NCI-H2107 treated with DMSO at 0.1 percent for 48 hours (cell line): ENCODE data around the gene SRD5A2.
"Not testable (repeated sequence)": the region's sequence is repeated elsewhere in the genome, so short reads cannot be mapped to it uniquely, and the experiment has no call there.

Experiments
- DNase-seq: peaks from one replicate; lab custom pipeline; 2025; ENCODE audit not compliant: unreplicated experiment; lab: John Stamatoyannopoulos, UW

Gene SRD5A2

GRCh38 chr2:31534636-31535035, 46.1 kb downstream of the SRD5A2 start:
- no peak for DNase-seq

GRCh38 chr2:31533036-31533435, 47.7 kb downstream of the SRD5A2 start:
- no peak for DNase-seq

- no peak for DNase-seq
These were observed 49.6 kb downstream of the SRD5A2 start for GRCh38 chr2:31531101-31531500.

DNA sequence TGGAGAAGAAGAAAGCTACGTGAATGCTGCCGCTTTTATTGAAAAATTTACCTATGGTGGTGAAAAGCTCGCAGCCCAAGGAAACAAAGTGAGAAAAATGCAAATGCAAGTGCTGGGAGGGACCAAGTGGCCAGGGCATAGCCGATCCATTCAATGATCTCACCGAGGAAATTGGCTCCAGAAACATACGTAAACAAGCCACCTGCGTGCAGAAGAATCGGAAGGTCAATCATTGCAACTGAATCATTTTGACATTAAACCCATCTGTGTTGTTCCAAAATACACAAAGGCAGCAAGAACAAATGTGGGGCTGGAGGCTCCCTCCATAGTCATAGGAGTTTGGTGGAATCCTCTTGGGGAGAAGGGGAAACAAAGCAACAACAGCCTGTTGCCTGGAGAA, 51.5 kb downstream of the SRD5A2 start:
- no peak for DNase-seq

DNA sequence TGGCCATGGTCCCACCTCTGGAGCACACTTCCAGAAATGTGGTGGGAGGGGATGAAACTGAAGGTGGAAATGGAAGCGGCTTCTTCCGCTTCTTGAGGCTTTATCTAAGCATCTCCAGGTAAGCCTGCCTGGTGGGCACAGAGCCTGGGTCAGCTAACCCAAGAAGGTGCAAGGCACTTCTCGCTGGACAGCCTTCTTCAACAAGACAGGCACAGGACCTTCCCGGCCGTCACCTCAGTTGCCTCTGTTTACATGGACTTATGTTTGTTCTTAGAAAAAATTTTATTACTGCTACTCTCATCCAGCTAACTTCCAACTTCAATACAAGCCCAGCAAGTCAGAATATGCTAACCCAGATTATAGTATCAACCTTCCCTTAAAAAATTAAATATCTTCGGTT, 51.9 kb downstream of the SRD5A2 start:
- DNase-seq: no peak

DNA sequence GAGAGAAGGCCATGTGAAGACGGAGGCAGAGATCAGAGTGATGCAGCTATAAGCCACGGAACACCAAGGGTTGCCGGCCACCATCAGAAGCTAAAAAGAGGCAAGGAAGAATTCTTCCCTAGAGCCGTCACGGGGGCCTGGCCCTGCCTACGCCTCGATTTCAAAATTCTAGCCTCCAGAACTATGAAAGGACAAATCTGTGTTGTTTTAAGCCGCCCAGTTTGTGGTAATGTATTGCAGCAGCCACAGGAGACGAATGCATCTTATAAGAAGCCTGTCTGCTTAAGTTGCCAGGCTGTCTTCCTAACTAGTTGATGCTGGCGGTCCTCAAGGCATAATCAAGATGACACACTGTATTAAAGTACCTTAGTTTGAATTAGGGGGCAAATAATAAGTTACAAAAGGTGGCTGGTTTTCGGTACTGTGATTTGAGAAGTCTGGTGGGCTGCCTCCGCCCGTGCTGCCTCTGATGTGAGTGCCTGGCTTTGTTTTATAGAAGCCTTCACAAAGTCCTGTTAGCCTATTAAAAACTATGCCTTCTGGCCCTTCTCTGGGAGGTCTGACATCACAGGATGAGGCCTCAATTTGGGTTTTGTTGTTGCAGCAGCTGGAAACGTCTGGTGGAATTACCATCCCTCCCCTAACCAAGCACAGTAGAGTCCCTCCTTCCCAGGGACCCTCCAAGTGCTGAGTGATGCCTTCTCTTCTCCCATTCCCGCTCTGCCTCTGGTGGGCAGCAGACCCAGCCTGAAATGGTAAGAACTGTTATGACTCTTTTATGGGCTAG, 53.6 kb downstream of the SRD5A2 start:
- no peak for DNase-seq

DNA sequence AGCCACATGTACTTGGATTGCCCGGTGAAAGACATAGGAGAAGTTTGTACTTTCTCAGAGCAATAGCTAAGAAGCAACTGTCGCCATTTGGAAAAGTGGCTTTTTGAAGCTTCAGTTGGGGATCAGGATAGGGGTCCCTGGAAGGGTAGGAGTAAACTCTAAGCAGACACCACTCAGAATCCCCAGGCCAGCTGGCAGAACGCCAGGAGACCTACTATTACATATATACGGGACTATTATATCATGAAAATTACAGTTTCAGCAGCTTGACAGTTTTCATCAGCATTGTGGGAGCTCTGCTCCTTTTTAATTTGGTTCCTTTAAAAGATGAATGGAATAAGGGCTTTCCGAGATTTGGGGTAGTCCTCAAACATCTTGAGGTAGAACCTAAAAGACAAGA, 54.9 kb downstream of the SRD5A2 start:
- no peak for DNase-seq

- no peak for DNase-seq
These were observed 56.1 kb downstream of the SRD5A2 start for GRCh38 chr2:31524592-31524991.

GRCh38 chr2:31523871-31524492, 56.8 kb downstream of the SRD5A2 start:
- DNase-seq: peak; percentile 2

DNA sequence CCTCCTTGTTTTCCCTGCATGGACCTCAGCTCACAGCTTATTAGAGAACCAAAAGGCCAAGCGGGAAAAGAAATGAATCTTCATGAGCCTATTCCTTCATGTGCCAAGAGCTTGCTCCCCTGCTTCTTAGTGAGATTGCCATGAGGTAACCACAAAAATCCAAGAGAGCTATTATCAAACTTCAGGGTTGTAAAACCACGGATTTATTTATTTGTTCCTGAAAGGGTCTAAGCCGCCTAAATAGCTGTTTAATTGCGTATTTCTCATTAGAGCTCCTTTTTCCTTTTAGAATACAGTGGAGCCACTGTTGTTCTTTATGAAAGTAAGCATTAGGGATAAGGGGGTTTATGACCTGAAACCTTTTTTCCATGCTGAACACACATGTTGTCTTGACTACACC, 58.0 kb downstream of the SRD5A2 start:
- no peak for DNase-seq

- DNase-seq: no peak
These were observed 63.1 kb downstream of the SRD5A2 start for GRCh38 chr2:31517442-31518203.

GRCh38 chr2:31515586-31515985, 65.2 kb downstream of the SRD5A2 start:
- no peak for DNase-seq

DNA sequence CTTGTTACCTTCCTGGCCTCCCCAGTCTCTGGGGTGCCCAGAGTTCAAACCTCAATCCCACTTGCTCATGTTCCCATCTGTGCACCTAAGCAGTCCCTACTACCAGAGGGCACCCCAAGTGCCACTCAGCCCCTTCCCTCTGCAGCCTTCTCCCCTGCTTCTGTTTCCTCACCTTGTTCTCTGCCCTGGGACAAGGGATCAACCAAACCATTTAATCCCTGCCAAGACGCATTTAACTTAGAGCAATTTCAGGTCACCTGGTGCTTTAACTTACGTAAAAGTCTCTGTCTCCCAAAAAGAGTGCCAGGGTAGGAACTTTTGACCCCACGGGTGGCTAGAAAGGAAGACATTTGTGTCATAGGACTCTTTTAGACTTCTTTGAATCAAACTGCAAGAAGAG, 67.2 kb downstream of the SRD5A2 start:
- no peak for DNase-seq

- no peak for DNase-seq
These were observed 69.4 kb downstream of the SRD5A2 start for GRCh38 chr2:31511376-31511775.

GRCh38 chr2:31505111-31505510, 75.6 kb downstream of the SRD5A2 start:
- no peak for DNase-seq

DNA sequence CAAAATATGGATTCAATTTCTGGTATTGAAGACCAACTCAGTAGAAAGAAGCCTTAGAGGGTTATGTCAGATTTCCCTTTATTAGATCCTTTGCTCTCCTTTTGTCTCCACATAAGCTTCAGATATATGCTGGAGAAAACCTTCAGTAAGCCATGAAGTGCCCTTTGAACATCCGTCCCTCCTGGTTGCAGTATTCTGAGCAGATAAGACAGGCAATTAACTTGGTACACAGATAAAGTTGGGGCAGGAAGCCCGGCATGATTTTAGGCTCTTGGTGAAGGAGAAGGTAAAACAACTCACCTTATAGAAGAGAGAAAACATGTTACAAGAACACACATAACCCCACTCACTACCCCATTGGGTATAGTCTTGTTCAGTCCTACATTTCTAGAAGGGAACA, 76.4 kb downstream of the SRD5A2 start:
- no peak for DNase-seq

DNA sequence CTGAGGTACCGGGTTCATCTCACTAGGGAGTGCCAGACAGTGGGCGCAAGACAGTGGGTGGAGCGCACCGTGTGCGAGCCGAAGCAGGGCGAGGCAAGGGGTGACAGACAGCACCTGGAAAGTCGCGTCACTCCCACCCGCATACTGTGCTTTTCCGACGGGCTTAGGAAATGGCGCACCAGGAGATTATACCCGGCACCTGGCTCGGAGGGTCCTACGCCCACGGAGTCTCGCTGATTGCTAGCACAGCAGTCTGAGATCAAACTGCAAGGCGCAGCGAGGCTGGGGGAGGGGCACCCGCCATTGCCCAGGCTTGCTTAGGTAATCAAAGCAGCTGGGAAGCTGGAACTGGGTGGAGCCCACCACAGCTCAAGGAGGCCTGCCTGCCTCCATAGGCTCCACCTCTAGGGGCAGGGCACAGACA, 84.3 kb downstream of the SRD5A2 start:
- DNase-seq: not testable (repeated sequence)

DNA sequence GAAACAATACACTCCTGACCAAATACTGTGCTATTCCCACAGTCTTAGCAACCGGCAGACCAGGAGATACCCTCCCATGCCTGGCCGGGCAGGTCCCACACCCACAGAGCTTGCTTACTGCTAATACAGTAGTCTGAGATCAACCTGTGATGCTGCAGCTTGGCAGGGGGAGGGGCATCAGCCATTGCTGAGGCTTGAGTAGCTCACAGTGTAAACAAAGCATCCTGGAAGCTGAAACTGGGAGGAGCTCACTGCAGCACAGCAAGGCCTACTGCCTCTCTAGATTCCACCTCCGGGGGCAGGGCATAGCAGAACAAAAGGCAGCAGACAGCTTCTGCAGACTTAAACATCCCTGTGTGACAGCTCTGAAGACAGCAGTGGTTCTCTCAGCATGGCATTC, 91.4 kb downstream of the SRD5A2 start:
- DNase-seq: not testable (repeated sequence)

DNA sequence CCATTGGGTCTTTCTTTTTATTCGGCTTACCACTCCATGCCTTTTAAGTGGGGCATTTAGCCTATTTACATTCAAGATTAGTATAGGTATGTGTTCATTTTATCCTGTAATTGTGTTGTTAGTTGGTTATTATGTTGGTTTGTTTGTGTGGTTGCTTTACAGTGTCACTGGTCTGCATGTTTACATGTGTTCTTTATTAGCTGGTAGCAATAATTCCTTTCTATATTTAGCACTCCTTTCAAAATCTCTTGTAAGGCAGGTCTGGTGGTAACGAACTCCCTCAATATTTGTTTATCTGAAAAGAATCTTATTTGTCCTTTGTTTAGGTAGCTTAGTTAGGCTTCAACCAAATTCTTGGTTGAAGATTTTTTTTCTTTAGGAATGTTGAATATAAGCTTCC, 97.5 kb downstream of the SRD5A2 start:
- DNase-seq: no peak

GRCh38 chr2:31476511-31477180, 104.1 kb downstream of the SRD5A2 start:
- no peak for DNase-seq

DNA sequence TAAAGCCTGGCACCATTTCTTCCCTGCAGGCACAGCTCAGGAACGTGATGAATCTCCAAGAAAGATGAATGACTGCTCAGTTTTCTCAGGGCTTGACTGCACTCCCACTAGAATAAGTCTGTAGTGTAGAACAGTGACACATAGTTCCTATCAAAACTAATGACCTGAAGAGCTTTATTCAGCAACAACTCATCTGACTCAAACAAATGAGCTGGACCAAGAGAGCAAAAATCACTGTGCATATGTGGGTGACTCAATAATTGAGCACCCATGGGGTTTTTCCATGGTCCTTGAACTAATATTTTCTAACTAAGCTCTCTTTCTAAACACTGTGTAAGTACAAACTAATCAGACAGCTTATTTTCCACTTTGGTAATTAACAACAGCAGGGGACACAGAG, 105.0 kb downstream of the SRD5A2 start:
- no peak for DNase-seq
